Neural cell (in vitro differentiated cells): Measurements from ENCODE around the gene AFAP1.

Source experiments
- EZH2 ChIP-seq: fragments of 200-600, 300-800 bp; shearing (Covaris generic), sonication (generic); IDR thresholded peaks from 2 replicates; pipeline ENCODE4 v1.6.1; 2014; ENCODE audit warnings: antibody characterized with exemption, low read length, borderline replicate concordance, mild to moderate bottlenecking; ENCODE audit not compliant: insufficient read depth, poor library complexity, severe bottlenecking
- POLR2AphosphoS5 ChIP-seq: IDR thresholded peaks from 2 replicates; pipeline ENCODE4 v1.6.1; 2012
- TF ChIP-seq, protein P1 (sequence below): fragments of 450-650 bp; IDR thresholded peaks from 2 replicates; pipeline ENCODE4 v1.5.1; 2014; ENCODE audit warnings: antibody characterized with exemption, mild to moderate bottlenecking, moderate library complexity; ENCODE audit not compliant: poor library complexity, severe bottlenecking

DNA sequence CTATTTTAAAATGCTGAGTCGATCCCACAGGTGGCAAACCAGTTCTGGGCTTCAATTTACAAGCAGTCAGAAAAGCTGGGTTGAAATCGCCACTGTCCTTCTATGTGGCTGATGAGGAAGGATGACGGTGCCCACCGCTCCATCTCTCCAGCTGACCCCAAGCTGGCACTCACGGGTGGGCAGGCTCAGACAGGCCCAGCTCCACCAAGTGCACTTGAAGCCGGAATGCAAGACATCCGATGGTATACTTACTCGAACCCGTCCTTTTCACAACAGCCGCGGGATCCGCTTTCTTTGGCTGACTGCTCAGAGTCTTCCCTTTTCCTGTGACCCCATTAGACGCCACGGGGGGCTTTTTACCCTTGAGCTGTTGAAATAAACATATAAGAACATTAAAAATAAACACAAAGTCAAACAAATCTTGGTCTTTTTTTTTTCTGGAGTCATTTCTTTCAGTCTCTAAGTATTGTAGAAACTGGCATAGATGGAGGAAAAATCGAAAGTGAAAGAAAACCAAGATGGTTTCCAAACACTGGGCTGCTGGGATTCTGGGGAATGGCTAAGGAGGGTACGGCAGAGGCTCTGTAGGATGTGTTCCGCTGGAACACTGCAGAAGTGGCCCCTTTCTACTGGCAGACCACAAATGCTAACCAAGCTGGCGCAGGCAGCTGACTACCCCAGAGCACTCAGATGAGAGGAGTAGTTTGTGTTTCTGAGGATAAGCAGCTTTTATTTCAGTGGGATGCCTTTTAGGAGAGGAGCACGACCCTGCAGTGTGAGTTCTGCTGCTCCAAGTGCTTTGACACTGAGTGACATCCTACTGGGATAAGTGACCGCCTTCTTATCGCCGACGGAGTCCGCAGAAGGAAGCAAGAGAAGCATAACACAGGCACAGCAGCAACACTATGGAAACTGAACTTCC, 160.9 kb downstream of the AFAP1 start:
- TF ChIP-seq EZH2 = no peak
- TF ChIP-seq, protein P1, sequence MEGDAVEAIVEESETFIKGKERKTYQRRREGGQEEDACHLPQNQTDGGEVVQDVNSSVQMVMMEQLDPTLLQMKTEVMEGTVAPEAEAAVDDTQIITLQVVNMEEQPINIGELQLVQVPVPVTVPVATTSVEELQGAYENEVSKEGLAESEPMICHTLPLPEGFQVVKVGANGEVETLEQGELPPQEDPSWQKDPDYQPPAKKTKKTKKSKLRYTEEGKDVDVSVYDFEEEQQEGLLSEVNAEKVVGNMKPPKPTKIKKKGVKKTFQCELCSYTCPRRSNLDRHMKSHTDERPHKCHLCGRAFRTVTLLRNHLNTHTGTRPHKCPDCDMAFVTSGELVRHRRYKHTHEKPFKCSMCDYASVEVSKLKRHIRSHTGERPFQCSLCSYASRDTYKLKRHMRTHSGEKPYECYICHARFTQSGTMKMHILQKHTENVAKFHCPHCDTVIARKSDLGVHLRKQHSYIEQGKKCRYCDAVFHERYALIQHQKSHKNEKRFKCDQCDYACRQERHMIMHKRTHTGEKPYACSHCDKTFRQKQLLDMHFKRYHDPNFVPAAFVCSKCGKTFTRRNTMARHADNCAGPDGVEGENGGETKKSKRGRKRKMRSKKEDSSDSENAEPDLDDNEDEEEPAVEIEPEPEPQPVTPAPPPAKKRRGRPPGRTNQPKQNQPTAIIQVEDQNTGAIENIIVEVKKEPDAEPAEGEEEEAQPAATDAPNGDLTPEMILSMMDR = no peak
- TF ChIP-seq POLR2AphosphoS5 = peak; percentile 86
